ENCODE results near the gene KCNQ5.

KCNQ5 gene

GRCh38 chr6:72789145-72789544 is 167.3 kb downstream of the KCNQ5 start:
- no peak overlapping the region for H2AK5ac ChIP-seq (ENCODE audit: low read depth, low read length)
- DNase-seq (ENCODE audit: low spot score) = no peak
- H3K36me3 ChIP-seq (replicated peaks in 1 of 2; ENCODE audit: control insufficient read depth in 2 of 2, insufficient read depth in 2 of 2, low read length in 2 of 2) = no peaks in the 10 kb centered on the region
- H3K4ac ChIP-seq (ENCODE audit: low read length) = no peak overlapping the region
- H3K4me1 ChIP-seq (ENCODE audit: control insufficient read depth in 2 of 2, insufficient read depth in 1 of 2, low read depth in 1 of 2, low read length in 2 of 2) = peaks cover 0 to 3% of the 10 kb centered on the region in 2 donors
- no peak overlapping the region for H3K18ac ChIP-seq (ENCODE audit: low read length)
- no peak overlapping the region for H2AFZ ChIP-seq (ENCODE audit: low read length)
- no peaks in the 10 kb centered on the region for H3K27me3 ChIP-seq (ENCODE audit: control insufficient read depth in 3 of 3, insufficient read depth in 3 of 3, low read depth in 1 of 3, low read length in 3 of 3)
- no peak overlapping the region for H3K4me3 ChIP-seq (ENCODE audit: low read length in 2 of 2)
- H2BK5ac ChIP-seq (ENCODE audit: low read length) = no peak overlapping the region
- no CpG with 5 or more reads among the region's 4 CpGs for WGBS, 2 donors (ENCODE audit: extremely low coverage in 2 of 2, insufficient read length in 2 of 2, insufficient replicate concordance in 1 of 2)
- H2BK15ac ChIP-seq (ENCODE audit: low read length) = no peak overlapping the region
- H4K91ac ChIP-seq (ENCODE audit: low read depth, low read length, poor library complexity) = no peak overlapping the region
- no peaks in the 10 kb centered on the region for H3K9me3 ChIP-seq (replicated peaks in 1 of 2; ENCODE audit: control insufficient read depth in 2 of 2, insufficient read depth in 1 of 2, low read depth in 1 of 2, low read length in 2 of 2)
- no peaks in the 10 kb centered on the region for H3K79me1 ChIP-seq (ENCODE audit: low read depth, low read length)
- H3K23ac ChIP-seq (ENCODE audit: low read depth, low read length, poor library complexity) = no peak overlapping the region
- no peak overlapping the region for H3K14ac ChIP-seq (ENCODE audit: low read length)
- H3K4me2 ChIP-seq (ENCODE audit: insufficient read depth, low read length, poor library complexity, severe bottlenecking) = no peak overlapping the region
- H4K8ac ChIP-seq (ENCODE audit: low read depth, low read length) = no peak overlapping the region
- no peak overlapping the region for H2BK120ac ChIP-seq (ENCODE audit: low read depth, low read length)
- H3K9ac ChIP-seq (ENCODE audit: low read depth, low read length, poor library complexity) = no peak overlapping the region
- no peak overlapping the region for H2BK12ac ChIP-seq (ENCODE audit: low read length)
- H3K27ac ChIP-seq (replicated peaks; ENCODE audit: low read length) = no peak overlapping the region

GRCh38 chr6:72792692-72793091 is 170.8 kb downstream of the KCNQ5 start:
- Histone ChIP-seq H2AFZ (ENCODE audit: low read length) (no peak overlapping the region), H4K91ac (ENCODE audit: low read depth, low read length, poor library complexity) (no peak overlapping the region), H3K79me1 (ENCODE audit: low read depth, low read length) (no peaks in the 10 kb centered on the region), H2BK120ac (ENCODE audit: low read depth, low read length) (no peak overlapping the region), H3K4me3 (ENCODE audit: low read length in 2 of 2) (no peak overlapping the region), H2BK5ac (ENCODE audit: low read length) (no peak overlapping the region), H3K27me3 (ENCODE audit: control insufficient read depth in 3 of 3, insufficient read depth in 3 of 3, low read depth in 1 of 3, low read length in 3 of 3) (no peaks in the 10 kb centered on the region), H3K9ac (ENCODE audit: low read depth, low read length, poor library complexity) (no peak overlapping the region), H2BK15ac (ENCODE audit: low read length) (no peak overlapping the region), H3K4me1 (ENCODE audit: control insufficient read depth in 2 of 2, insufficient read depth in 1 of 2, low read depth in 1 of 2, low read length in 2 of 2) (peaks cover 0 to under 1% of the 10 kb centered on the region in 2 donors), H4K8ac (ENCODE audit: low read depth, low read length) (no peak overlapping the region), H3K14ac (ENCODE audit: low read length) (no peak overlapping the region), H3K18ac (ENCODE audit: low read length) (no peak overlapping the region), H3K27ac (replicated peaks; ENCODE audit: low read length) (no peak overlapping the region), H3K4me2 (ENCODE audit: insufficient read depth, low read length, poor library complexity, severe bottlenecking) (no peak overlapping the region), H3K9me3 (replicated peaks in 1 of 2; ENCODE audit: control insufficient read depth in 2 of 2, insufficient read depth in 1 of 2, low read depth in 1 of 2, low read length in 2 of 2) (no peaks in the 10 kb centered on the region), H3K36me3 (replicated peaks in 1 of 2; ENCODE audit: control insufficient read depth in 2 of 2, insufficient read depth in 2 of 2, low read length in 2 of 2) (no peaks in the 10 kb centered on the region), H2AK5ac (ENCODE audit: low read depth, low read length) (no peak overlapping the region), H3K23ac (ENCODE audit: low read depth, low read length, poor library complexity) (no peak overlapping the region), H2BK12ac (ENCODE audit: low read length) (no peak overlapping the region), H3K4ac (ENCODE audit: low read length) (no peak overlapping the region)
- DNase-seq (ENCODE audit: low spot score) = no peak
- WGBS, 2 donors (ENCODE audit: extremely low coverage in 2 of 2, insufficient read length in 2 of 2, insufficient replicate concordance in 1 of 2) = no CpG with 5 or more reads among the region's 1 CpG

GRCh38 chr6:72793641-72794395 is 172.0 kb downstream of the KCNQ5 start:
- Histone ChIP-seq H3K18ac (ENCODE audit: low read length) (no peak overlapping the region), H3K4me3 (ENCODE audit: low read length in 2 of 2) (no peak overlapping the region), H2BK12ac (ENCODE audit: low read length) (no peak overlapping the region), H2BK120ac (ENCODE audit: low read depth, low read length) (no peak overlapping the region), H3K27me3 (ENCODE audit: control insufficient read depth in 3 of 3, insufficient read depth in 3 of 3, low read depth in 1 of 3, low read length in 3 of 3) (no peaks in the 10 kb centered on the region), H3K9me3 (replicated peaks in 1 of 2; ENCODE audit: control insufficient read depth in 2 of 2, insufficient read depth in 1 of 2, low read depth in 1 of 2, low read length in 2 of 2) (no peaks in the 10 kb centered on the region), H3K4me1 (ENCODE audit: control insufficient read depth in 2 of 2, insufficient read depth in 1 of 2, low read depth in 1 of 2, low read length in 2 of 2) (no peaks in the 10 kb centered on the region), H3K79me1 (ENCODE audit: low read depth, low read length) (no peaks in the 10 kb centered on the region), H2BK5ac (ENCODE audit: low read length) (no peak overlapping the region), H3K4ac (ENCODE audit: low read length) (no peak overlapping the region), H4K8ac (ENCODE audit: low read depth, low read length) (no peak overlapping the region), H2BK15ac (ENCODE audit: low read length) (no peak overlapping the region), H3K14ac (ENCODE audit: low read length) (no peak overlapping the region), H3K23ac (ENCODE audit: low read depth, low read length, poor library complexity) (no peak overlapping the region), H4K91ac (ENCODE audit: low read depth, low read length, poor library complexity) (no peak overlapping the region), H3K4me2 (ENCODE audit: insufficient read depth, low read length, poor library complexity, severe bottlenecking) (no peak overlapping the region), H3K27ac (replicated peaks; ENCODE audit: low read length) (no peak overlapping the region), H3K36me3 (replicated peaks in 1 of 2; ENCODE audit: control insufficient read depth in 2 of 2, insufficient read depth in 2 of 2, low read length in 2 of 2) (no peaks in the 10 kb centered on the region), H2AK5ac (ENCODE audit: low read depth, low read length) (no peak overlapping the region), H2AFZ (ENCODE audit: low read length) (no peak overlapping the region), H3K9ac (ENCODE audit: low read depth, low read length, poor library complexity) (no peak overlapping the region)
- no peak for DNase-seq (ENCODE audit: low spot score)
- no CpG with 5 or more reads among the region's 10 CpGs for WGBS, 2 donors (ENCODE audit: extremely low coverage in 2 of 2, insufficient read length in 2 of 2, insufficient replicate concordance in 1 of 2)

GRCh38 chr6:72798196-72798595 is 176.3 kb downstream of the KCNQ5 start:
- Histone ChIP-seq H3K79me1 (ENCODE audit: low read depth, low read length) (no peaks in the 10 kb centered on the region), H4K91ac (ENCODE audit: low read depth, low read length, poor library complexity) (no peak overlapping the region), H2BK12ac (ENCODE audit: low read length) (no peak overlapping the region), H3K9me3 (replicated peaks in 1 of 2; ENCODE audit: control insufficient read depth in 2 of 2, insufficient read depth in 1 of 2, low read depth in 1 of 2, low read length in 2 of 2) (no peaks in the 10 kb centered on the region), H2BK5ac (ENCODE audit: low read length) (no peak overlapping the region), H3K36me3 (replicated peaks in 1 of 2; ENCODE audit: control insufficient read depth in 2 of 2, insufficient read depth in 2 of 2, low read length in 2 of 2) (no peaks in the 10 kb centered on the region), H3K23ac (ENCODE audit: low read depth, low read length, poor library complexity) (no peak overlapping the region), H2AK5ac (ENCODE audit: low read depth, low read length) (no peak overlapping the region), H2BK120ac (ENCODE audit: low read depth, low read length) (no peak overlapping the region), H3K18ac (ENCODE audit: low read length) (no peak overlapping the region), H2AFZ (ENCODE audit: low read length) (no peak overlapping the region), H3K4me3 (ENCODE audit: low read length in 2 of 2) (no peak overlapping the region), H3K27ac (replicated peaks; ENCODE audit: low read length) (no peak overlapping the region), H3K4me2 (ENCODE audit: insufficient read depth, low read length, poor library complexity, severe bottlenecking) (no peak overlapping the region), H3K27me3 (ENCODE audit: control insufficient read depth in 3 of 3, insufficient read depth in 3 of 3, low read depth in 1 of 3, low read length in 3 of 3) (no peaks in the 10 kb centered on the region), H3K4ac (ENCODE audit: low read length) (no peak overlapping the region), H4K8ac (ENCODE audit: low read depth, low read length) (no peak overlapping the region), H2BK15ac (ENCODE audit: low read length) (no peak overlapping the region), H3K4me1 (ENCODE audit: control insufficient read depth in 2 of 2, insufficient read depth in 1 of 2, low read depth in 1 of 2, low read length in 2 of 2) (no peaks in the 10 kb centered on the region), H3K9ac (ENCODE audit: low read depth, low read length, poor library complexity) (no peak overlapping the region), H3K14ac (ENCODE audit: low read length) (no peak overlapping the region)
- WGBS, 2 donors (ENCODE audit: extremely low coverage in 2 of 2, insufficient read length in 2 of 2, insufficient replicate concordance in 1 of 2) = no CpG with 5 or more reads among the region's 2 CpGs
- no peak for DNase-seq (ENCODE audit: low spot score)
